IMR-90 (cell line): ENCODE data around the gene SLC38A11. TPM values are rescaled to one million over a fixed set of nuclear protein-coding genes. Genes with fewer than 3 reads are reported as not detected.
A peak's percentile ranks its signal among the peaks of the same experiment; 100 is the strongest.

Experiments used
- ATAC-seq: fragments of 200-7000 bp; cut with Tn5 transposase; 2 replicates; pipeline ENCODE4 v1.9.1; 2020; ENCODE audit warnings: low read depth, mild to moderate bottlenecking, moderate library complexity
- BruUV-seq: library from RNA; stranded (reverse); fragments of 400-500 nt; replicated peaks from 2 replicates; lab custom pipeline; 2021; lab: Mats Ljungman, UMichigan
- CTCF ChIA-PET: fragments of 300-600 bp; formaldehyde crosslinking; extraction: SDS; loops from one replicate; lab custom pipeline; 2021; ENCODE audit warnings: antibody characterized with exemption; lab: Yijun Ruan, JAX
- POLR2A ChIA-PET: fragments of 300-600 bp; sonication (Branson Sonifier 250); formaldehyde crosslinking; loops from one replicate; lab custom pipeline; 2022; ENCODE audit warnings: antibody characterized with exemption; ENCODE audit not compliant: unreplicated experiment; lab: Charles Lee
- DNase-seq: peaks from one replicate; pipeline ENCODE4 v3.0.0; 2013
- H2AFZ ChIP-seq: replicated peaks from 2 replicates; pipeline ENCODE3; 2013; ENCODE audit warnings: low read length, mild to moderate bottlenecking; ENCODE audit not compliant: poor library complexity
- H2AK5ac ChIP-seq: 2 replicates; pipeline ENCODE4 v1.6.1; 2013; ENCODE audit warnings: low read depth, low read length, inconsistent platforms
- H2AK9ac ChIP-seq: replicated peaks from 2 replicates; pipeline ENCODE3; 2013; ENCODE audit warnings: mild to moderate bottlenecking, low read depth, low read length, moderate library complexity; ENCODE audit not compliant: poor library complexity
- H2BK120ac ChIP-seq: 2 replicates; pipeline ENCODE4 v1.6.1; 2013; ENCODE audit warnings: low read depth, low read length, inconsistent platforms
- H2BK15ac ChIP-seq: 3 replicates; pipeline ENCODE4 v1.6.1; 2013; ENCODE audit warnings: low read depth, low read length, inconsistent platforms
- H2BK20ac ChIP-seq: 2 replicates; pipeline ENCODE4 v1.6.1; 2013; ENCODE audit warnings: low read depth, mild to moderate bottlenecking, inconsistent platforms, low read length, moderate library complexity
- H2BK5ac ChIP-seq: 2 replicates; pipeline ENCODE4 v1.6.1; 2013; ENCODE audit warnings: mild to moderate bottlenecking, low read depth, low read length, inconsistent platforms; ENCODE audit not compliant: poor library complexity, severe bottlenecking
- H3K14ac ChIP-seq: replicated peaks from 2 replicates; pipeline ENCODE4 v1.6.1; 2013; ENCODE audit warnings: low read depth, low read length, inconsistent platforms
- H3K18ac ChIP-seq: 2 replicates; pipeline ENCODE4 v1.6.1; 2013; ENCODE audit warnings: low read depth, low read length, control low read depth
- H3K23ac ChIP-seq: 2 replicates; pipeline ENCODE4 v1.6.1; 2013; ENCODE audit warnings: low read depth, low read length, inconsistent platforms
- H3K27ac ChIP-seq: 2 replicates; pipeline ENCODE4 v1.5.1; 2013; ENCODE audit warnings: mild to moderate bottlenecking, control low read depth, low read length; ENCODE audit not compliant: insufficient read depth
- H3K27me3 ChIP-seq: 2 replicates; pipeline ENCODE4 v1.6.1; 2013; ENCODE audit warnings: low read length; ENCODE audit not compliant: control insufficient read depth, insufficient read depth
- H3K36me3 ChIP-seq: 2 replicates; pipeline ENCODE4 v1.6.1; 2013; ENCODE audit warnings: low read length, mixed read lengths; ENCODE audit not compliant: control insufficient read depth, insufficient read depth
- H3K4ac ChIP-seq: 2 replicates; pipeline ENCODE4 v1.6.1; 2013; ENCODE audit warnings: low read depth, low read length, inconsistent platforms
- H3K4me1 ChIP-seq: 2 replicates; pipeline ENCODE4 v1.6.1; 2013; ENCODE audit warnings: low read length, mixed read lengths; ENCODE audit not compliant: control insufficient read depth, insufficient read depth
- H3K4me2 ChIP-seq: 2 replicates; pipeline ENCODE4 v1.6.1; 2013; ENCODE audit warnings: low read depth, mild to moderate bottlenecking, control low read depth, low read length, moderate library complexity
- H3K4me3 ChIP-seq: 2 replicates; pipeline ENCODE4 v1.5.1; 2013; ENCODE audit warnings: low read depth, mild to moderate bottlenecking, control low read depth, low read length, moderate library complexity; ENCODE audit not compliant: insufficient read depth
- H3K56ac ChIP-seq: 2 replicates; pipeline ENCODE4 v1.6.1; 2013; ENCODE audit warnings: low read length, inconsistent platforms; ENCODE audit not compliant: insufficient read depth; ENCODE audit errors: extremely low read depth
- H3K79me1 ChIP-seq, 2 experiments: 2 replicates each; pipeline ENCODE4 v1.6.1; 2013; ENCODE audit warnings: low read length in 2 of 2, inconsistent platforms in 1 of 2, low read depth in 1 of 2
- H3K9ac ChIP-seq: 2 replicates; pipeline ENCODE4 v1.6.1; 2013; ENCODE audit warnings: low read depth, low read length, control low read depth
- H3K9me1 ChIP-seq: 2 replicates; pipeline ENCODE4 v1.6.1; 2013; ENCODE audit warnings: low read length, inconsistent platforms; ENCODE audit not compliant: insufficient read depth
- H3K9me3 ChIP-seq: 2 replicates; pipeline ENCODE4 v1.6.1; 2013; ENCODE audit warnings: low read length; ENCODE audit not compliant: control insufficient read depth, insufficient read depth
- H4K20me1 ChIP-seq: 2 replicates; pipeline ENCODE4 v1.6.1; 2013; ENCODE audit warnings: low read length, inconsistent platforms; ENCODE audit not compliant: insufficient read depth
- H4K5ac ChIP-seq: 2 replicates; pipeline ENCODE4 v1.6.1; 2013; ENCODE audit warnings: mild to moderate bottlenecking, low read depth, low read length, control low read depth
- H4K8ac ChIP-seq, 2 experiments: 2 replicates each; pipeline ENCODE4 v1.6.1; 2013; ENCODE audit warnings: low read depth in 2 of 2, low read length in 2 of 2, control low read depth in 1 of 2, inconsistent platforms in 1 of 2
- H4K91ac ChIP-seq: 2 replicates; pipeline ENCODE4 v1.6.1; 2013; ENCODE audit warnings: low read depth, low read length, inconsistent platforms; ENCODE audit not compliant: insufficient read depth
- CTCF ChIP-seq: conservative IDR thresholded peaks from 2 replicates; pipeline ENCODE4 v1.5.1; 2012; ENCODE audit warnings: mild to moderate bottlenecking, low read depth, low read length, improper control_type of control experiment
- MAFK ChIP-seq: IDR thresholded peaks from 2 replicates; pipeline ENCODE4 v1.6.1; 2012; ENCODE audit warnings: low read depth, low read length, improper control_type of control experiment
- dilution Hi-C: fragments of 300-500 bp; cut with HindIII; formaldehyde crosslinking; loops from one replicate; pipeline ENCODE4 v1.14.3; 2018; ENCODE audit warnings: low sequenced_read_pairs; ENCODE audit not compliant: unreplicated experiment
- in situ Hi-C: fragments of 300-500 bp; cut with MboI; formaldehyde crosslinking; loops from 3 replicates; pipeline ENCODE4 v1.14.3; 2019; ENCODE audit warnings: low sequenced_read_pairs, inconsistent platforms, mixed read lengths
- intact Hi-C: fragments of 100-400 bp; cut with micrococcal nuclease; formaldehyde crosslinking; loops from 2 replicates; pipeline ENCODE4 v1.10.0; 2022
- polyA plus RNA-seq, 3 experiments: library from polyadenylated mRNA; depleted of rRNA; stranded (reverse); fragments of >200 nt; gene quantifications; 2 replicates each; pipeline ENCODE4 v1.2.3, GENCODE V29; 2012; ENCODE audit warnings: low replicate concordance in 1 of 3
- total RNA-seq: library from RNA; depleted of rRNA; stranded (reverse); fragments of >200 nt; gene quantifications from 2 replicates; pipeline ENCODE4 v1.2.3, GENCODE V29; 2012

SLC38A11 gene
- total and polyA plus RNA-seq, 2 of the 4 experiments (the other 2 are of a cell fraction): 0.18 to 0.21 TPM

- in situ Hi-C loops: loop anchor here (5.0 kb wide), 1 partner anchor 34 kb away; no protein-coding TSS in a partner anchor
Measured at GRCh38 chr2:164928101-164928673, 27.1 kb downstream of the SLC38A11 start.

More at GRCh38 chr2:164928101-164928673, 27.1 kb downstream of the SLC38A11 start:
- Histone ChIP-seq H4K20me1 (no peaks in the 10 kb centered on the region), H3K36me3 (no peaks in the 10 kb centered on the region), H2BK20ac (no peak overlapping the region), H2BK5ac (no peak overlapping the region), H4K5ac (no peak overlapping the region), H3K56ac (no peak overlapping the region), H2BK120ac (no peak overlapping the region), H3K9ac (no peak overlapping the region), H3K14ac (no peak overlapping the region), H2AK9ac (no peak overlapping the region), H3K18ac (no peak overlapping the region), H3K79me1 (no peaks in the 10 kb centered on the region), H3K9me1 (no peaks in the 10 kb centered on the region), H2AK5ac (no peak overlapping the region), H3K4me3 (no peak overlapping the region), H2AFZ (no peak overlapping the region), H4K91ac (no peak overlapping the region), H3K4me2 (no peak overlapping the region), H3K27ac (no peak overlapping the region), H3K9me3 (no peaks in the 10 kb centered on the region), H4K8ac (no peak overlapping the region), H3K23ac (no peak overlapping the region), H3K4me1 (no peaks in the 10 kb centered on the region), H3K4ac (no peak overlapping the region), H2BK15ac (no peak overlapping the region), H3K27me3 (no peaks in the 10 kb centered on the region)
- DNase-seq (no peak), ATAC-seq (no peak)
- dilution Hi-C loops: no loop called here
- TF ChIP-seq CTCF (no peak), MAFK (peak; percentile 80)
- ChIA-PET POLR2A (no interaction called here), CTCF (no interaction called here)
- no TSS peak for BruUV-seq
- intact Hi-C loops: no loop called here
